PC-3 (cell line): ENCODE measurements around the gene BFSP2.

Source experiments
- CTCF ChIP-seq: fragments of 300-600 bp; sonication (generic); conservative IDR thresholded peaks from 2 replicates; pipeline ENCODE4 v1.5.1; 2017; ENCODE audit warnings: antibody characterized with exemption, low read depth, mild to moderate bottlenecking, low read length
- EZH2 ChIP-seq: fragments of 300-600 bp; sonication (generic); IDR thresholded peaks from one replicate; pipeline ENCODE4 v1.6.1; 2017; ENCODE audit warnings: antibody characterized with exemption, mild to moderate bottlenecking, low read length; ENCODE audit not compliant: unreplicated experiment
- EZH2phosphoT487 ChIP-seq: fragments of 300-600 bp; sonication (generic); IDR thresholded peaks from 2 replicates; pipeline ENCODE4 v1.6.1; 2018; ENCODE audit warnings: mild to moderate bottlenecking, antibody characterized with exemption, low read length, borderline replicate concordance

GRCh38 chr3:133515127-133515526, 115.3 kb downstream of the BFSP2 start:
- TF ChIP-seq EZH2phosphoT487: no peak
- TF ChIP-seq CTCF: no peak
- no peak for TF ChIP-seq EZH2
